Activated CD4-positive, CD25-positive, alpha-beta regulatory T cell treated with anti-CD3 and anti-CD28 coated beads, Interleukin-2, amount 50 U/mL, for 16 hours (primary cell): ENCODE measurements around the gene TSC1.
A peak's percentile ranks its signal among the peaks of the same experiment; 100 is the strongest.

ENCODE experiments used
- DNase-seq: peaks from one replicate; pipeline ENCODE4 v3.0.0-alpha.2; 2020; ENCODE audit warnings: low read depth, low spot score

The TSC1 gene

DNA sequence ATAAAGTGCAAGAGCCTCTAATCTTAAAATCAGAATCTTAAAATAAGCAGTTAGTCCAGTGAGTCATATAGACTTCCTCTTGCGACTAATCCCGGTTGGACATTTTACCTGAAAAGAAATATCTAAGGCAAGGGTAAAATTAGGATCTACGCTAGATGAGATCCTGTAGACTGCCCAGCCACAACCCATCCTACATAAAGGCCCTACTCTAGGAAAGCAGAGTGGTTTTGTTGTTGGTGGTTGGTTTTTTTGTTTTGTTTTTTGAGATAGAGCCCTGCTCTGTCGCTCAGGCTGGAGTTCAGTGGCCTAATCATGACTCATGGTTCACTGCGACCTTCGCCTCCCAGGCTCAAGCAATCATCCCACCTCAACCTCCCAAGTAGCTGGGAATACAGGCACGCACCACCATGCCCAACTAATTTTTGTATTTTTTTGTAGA lies 6.9 kb downstream of the TSC1 start:
- no peak for DNase-seq

DNA sequence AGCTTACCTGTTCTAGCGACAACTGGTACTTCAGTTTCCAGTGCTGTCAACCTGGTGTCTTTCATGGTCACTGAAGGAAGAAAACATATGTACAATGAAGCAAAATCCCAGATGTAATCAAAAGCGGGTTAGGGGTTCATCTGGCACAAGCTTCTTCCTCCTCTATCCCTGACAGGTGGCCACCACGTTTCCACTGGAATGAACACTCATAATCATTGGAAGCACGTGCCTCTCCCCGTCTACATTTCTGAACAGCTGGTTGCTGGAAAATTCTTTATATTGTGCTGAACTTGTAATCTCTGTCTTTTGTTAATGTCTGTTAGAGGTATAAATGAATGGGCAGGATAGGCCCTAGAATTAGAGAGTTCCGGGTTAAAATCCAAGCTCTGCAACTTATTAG lies 9.4 kb downstream of the TSC1 start:
- no peak for DNase-seq

DNA sequence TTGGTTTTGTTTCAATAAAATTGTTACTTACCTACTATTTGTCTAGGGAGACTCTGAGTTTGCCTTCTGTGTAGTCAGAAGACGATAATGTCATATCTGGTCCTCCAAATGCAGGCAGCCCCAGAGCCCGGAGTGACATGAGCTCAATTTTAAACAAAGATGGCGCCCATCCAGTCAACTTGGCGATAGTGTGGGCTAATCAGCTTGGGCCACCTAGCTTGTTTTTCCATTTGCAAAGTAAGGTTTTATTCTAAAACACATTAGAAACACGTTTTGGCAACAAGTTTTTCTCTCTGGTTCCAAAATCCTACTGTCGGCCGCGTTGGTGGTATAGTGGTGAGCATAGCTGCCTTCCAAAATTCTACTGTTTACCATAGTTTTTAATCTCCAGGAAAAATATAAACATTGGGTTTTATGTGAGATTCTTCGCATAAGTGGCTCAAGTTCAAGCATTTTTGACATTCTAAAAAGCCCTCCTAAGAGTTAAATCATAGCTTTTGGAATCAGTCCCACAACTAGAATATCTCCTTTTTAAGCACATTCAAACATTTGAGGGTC lies 13.2 kb downstream of the TSC1 start:
- no peak for DNase-seq

DNA sequence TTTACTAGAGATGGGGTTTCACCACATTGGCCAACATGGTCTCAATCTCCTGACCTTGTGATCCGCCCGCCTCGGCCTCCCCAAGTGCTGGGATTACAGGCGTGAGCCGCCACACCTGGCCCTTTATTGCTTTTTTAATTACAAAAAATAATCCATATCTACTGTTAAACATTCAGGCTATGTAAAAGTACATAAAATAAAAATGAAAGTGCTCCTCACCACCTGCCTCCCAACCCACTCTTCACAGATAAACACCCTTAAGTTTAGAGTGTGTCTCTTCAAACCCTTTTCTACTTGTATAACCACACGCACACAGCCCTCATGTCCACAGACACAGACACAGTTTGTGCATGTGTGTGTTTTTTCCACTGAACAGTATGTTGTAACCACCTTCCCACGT lies 16.7 kb downstream of the TSC1 start:
- DNase-seq = no peak

DNA sequence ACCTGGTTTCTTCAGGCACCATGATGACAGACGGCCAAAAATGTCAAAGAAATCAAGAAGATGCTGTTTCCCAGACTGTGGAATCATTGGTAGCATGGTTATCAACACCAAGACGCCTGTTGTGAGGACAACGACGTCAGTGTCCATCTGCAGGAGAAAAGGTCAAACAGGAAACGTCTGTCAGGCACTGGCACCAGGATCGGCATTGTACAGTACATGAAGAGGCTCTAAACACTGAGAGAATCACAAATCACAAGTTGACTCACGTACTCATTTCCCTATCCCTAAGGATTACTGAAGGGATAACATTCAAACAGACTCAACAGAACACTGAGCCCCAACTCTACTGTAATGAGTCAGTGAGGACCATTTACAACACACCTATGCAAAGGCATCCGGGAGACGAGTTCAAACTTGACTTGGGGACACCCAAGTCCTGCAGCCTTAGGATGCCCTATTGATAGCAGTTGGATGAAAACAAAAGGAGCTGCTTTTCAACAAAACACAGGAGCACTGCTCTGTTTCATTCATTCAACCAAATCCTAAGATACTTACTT lies 21.0 kb downstream of the TSC1 start:
- DNase-seq = no peak

DNA sequence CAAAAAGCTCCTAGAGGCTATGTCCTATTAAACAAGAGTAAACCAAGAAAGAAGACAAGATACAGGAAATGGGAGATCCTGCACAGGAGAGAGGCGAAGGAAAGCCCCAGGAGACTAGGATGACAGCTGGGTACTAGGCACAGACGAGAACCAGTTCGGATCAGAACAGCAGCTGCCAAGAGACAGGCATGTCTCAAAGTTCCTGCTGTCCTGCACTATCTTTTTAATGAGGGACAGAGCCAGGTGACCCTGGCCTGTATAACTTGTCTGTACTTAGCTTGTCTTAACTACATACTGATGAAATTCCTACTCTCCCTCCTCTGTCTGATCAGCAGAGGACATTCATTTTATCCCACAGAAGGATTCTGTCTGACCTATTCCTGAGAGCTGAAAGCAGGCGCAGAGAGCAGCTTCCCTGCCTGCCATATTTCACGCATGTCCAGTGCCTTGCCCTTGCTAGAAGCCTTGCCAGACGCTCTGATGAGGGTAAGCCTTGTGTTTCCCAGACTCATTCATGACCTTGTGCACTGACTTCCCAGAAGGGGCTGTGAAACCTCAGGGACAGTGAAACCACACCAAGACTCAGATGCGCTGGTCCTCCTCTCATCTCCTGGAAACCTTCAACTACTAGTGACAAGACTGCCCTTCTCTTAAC lies 24.7 kb downstream of the TSC1 start:
- DNase-seq = no peak

DNA sequence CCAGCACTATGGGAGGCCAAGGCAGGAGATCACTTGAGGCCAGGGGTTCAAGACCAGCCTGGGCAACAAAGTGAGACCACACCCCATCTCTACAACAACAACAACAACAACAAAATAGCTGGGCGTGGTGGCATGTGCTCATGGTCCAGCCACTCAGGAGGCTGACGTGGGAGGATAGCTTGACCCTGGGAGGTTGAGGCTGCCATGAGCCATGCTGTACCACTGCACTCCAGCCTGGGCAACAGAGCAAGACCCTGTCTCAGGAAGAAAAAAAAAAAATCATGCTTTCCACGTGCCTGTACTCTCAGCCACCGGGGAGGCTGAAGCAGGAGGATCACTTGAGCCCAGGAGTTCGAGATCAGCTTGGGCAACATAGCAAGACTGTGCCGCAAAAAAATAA lies 29.5 kb downstream of the TSC1 start:
- DNase-seq = no peak

DNA sequence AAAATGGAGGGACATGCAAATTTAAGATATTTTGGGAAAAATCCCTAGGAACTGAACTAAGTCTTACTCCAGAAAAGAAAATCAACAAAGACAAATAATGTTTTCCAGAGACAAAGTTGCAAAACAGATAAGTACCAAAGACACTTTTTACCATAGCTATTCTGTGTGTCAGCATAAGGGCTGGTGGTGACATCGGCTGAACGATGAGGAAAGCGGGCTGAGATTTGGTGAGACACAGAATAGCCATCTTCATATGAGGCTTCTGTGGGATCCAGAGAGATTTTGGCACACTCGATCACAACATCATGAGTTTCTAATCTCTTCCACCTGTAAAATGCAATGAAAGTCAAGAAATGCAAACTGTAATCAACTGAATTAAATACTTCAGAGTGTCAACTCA lies 32.3 kb downstream of the TSC1 start:
- DNase-seq = no peak

DNA sequence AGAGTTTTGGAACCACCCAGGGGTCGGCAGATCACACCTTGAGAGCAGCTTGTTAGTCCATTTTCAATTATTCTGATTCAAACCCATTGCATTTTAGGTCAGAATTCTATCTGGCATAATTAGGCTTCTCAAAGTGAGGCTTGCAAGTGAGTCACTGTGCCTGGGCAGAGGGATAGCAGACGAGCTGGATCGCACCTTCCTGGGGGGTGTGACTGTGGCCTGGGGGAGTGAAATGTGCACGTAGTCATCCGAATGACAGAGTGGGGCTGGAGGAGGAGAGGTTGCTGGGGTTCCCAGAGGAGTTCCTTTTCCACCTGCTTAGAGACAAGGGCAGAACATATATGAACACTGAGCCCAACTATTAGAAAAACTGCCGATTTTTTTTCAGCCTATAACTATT lies 34.0 kb downstream of the TSC1 start:
- no peak for DNase-seq

DNA sequence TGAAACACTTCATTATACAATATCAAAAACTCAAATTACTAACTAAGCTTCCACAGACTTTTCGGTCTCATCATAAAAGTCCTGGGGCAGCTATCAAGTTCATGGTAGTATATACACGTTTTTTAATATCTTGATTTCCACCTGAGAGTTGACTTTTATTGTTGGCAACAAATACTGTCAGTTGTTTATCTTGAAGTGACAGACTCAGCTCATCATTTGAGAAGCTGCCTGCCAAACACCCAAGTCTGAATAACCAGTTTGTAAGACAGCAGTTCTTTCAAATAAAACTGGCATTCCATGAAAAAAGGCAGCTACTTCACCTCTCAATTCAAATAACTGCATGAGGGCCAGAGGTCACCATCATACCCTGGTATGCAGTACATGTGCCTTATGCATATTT lies 35.1 kb downstream of the TSC1 start:
- DNase-seq = no peak

DNA sequence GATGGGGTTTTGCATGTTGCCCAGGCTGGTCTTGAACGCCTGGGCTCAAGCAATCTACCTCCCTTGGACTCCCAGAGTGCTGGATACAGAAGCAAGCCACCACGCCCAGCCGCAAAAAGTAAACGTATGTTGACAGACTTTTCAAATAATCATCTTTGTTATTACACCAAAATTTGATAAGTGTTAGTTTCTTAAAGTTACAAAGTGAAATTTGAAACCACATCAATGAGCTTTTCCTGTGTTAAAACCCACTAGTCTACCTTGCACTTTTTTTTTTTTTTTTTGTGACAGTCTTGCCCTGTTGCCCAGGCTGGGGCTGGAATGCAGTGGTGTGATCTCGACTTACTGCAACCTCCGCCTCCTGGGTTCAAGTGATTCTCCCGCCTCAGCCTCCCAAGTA lies 35.8 kb downstream of the TSC1 start:
- DNase-seq = no peak

DNA sequence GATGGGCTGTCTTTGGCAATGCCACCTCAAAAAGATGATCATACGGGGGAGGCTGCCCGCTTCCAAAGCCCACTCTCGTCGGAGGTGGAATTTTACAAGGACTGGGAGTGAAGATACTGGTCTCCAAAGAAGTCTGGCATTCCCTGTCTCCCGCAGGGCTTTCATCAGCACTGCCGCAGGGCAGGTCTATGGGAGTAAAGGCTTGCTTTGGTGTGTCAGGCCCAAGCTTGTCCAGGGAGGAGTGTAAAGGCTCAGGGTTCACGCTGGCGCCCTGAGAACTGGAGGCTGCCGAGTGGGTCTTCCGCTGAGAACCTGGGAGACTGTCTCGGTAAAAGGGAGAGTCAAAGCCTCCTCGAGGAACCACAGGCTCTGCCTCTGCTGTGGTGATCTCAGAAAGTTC lies 38.7 kb downstream of the TSC1 start:
- no peak for DNase-seq

DNA sequence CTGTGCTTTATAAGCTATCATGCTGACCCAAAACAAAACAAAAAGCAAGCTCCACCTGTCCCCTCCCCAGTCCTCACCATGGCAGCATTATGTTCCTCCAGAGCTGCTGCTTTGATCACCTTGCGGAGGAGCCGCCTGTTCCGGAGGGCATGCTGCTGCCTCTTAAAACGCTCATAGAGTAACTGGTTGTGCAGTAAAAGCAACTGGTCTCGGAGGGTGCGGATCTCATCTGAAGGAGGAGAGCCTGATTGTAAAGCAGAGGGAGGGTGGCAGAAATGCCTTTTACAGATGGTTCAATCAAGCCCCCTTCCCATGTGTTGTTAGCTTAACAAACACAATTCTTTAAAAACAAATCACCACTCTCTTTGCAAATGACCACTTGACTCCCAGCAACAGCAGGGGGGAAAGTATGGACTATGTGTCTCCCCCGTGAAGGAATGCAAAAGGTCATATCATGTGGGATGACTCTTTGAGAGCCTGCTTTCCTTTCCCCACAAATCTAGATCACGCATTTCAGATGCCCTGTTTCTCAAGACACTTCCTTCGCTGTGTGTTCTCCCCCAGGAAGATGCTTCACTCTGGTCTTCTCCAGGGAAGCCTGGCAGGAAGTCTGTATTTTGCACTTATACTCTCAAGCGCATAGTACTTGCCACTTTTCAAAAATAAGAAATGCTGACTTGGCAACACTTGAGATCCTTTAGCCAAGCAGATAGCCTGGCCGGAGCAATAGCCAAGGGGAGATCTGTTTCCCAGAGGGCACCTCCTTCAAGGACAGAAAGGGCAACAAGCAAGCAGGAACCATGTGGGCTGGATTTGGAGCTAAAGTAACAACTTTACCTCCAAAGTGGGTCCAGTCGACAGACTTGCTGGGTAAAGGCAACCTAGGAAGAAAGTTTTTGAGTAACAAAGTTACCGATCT lies 40.6 kb downstream of the TSC1 start:
- DNase-seq = no peak

DNA sequence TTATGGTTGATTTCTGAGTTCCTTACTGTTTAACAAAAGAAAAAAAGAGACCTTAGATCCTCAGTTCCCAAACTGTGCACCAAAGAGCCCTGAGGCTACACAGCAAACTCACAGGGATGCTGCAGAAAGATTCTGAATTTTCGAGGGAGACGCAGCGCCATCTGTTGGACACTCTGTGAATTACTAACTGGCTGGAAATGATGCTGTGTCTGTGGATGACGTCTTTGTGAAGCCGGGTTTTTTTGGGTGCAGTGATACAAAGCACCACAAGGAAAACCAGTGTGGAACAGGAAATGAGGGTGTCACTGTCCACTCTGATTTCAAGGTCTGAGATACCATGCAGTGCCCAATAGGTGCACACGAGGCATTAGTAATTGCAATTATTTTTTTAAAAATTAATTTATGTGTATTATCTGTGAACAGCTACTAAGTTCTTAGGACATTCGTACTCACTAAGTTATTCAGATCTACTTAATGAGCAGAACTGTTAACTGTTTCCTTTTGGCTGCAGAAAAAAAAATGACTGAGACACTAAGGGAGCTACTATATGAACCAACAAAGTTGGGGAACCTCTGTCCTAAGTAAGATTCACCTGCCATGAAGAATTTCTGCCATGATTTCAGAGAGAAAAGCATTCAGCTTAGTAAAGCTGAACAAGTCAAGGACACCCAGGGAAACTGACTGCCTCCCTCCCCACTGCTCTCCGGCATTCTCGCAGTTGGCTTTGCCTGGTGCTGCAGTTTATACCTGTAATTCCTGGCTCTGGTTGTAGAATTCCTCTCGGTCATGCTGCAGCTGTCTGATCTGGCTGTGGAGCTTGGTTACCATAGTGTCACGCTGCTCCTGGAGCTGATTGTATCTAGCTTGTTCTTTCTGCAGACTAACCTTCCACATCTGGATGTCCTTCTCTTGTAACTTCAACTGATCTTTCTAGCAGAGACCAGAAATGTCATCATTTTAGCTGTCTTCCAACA lies 42.3 kb downstream of the TSC1 start:
- peak; percentile 63 for DNase-seq

DNA sequence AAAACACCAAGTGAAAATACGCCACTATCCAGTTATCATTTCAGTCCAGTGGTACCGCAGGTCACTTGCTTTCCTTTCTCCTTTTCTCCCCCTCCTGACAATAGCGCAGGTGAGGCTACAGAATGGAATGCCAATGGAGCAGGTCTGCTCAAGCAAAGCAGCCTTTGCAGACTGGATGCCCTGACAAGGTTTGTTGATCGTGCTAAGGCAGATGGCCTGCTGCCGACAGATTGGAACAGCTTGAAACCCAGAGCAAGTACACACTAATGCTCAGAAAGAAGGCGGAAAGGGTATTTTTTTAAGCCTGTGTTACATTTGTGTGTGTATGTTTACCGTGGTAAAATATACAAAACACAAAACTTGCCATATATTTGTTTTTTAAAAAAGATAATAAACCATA lies 46.4 kb downstream of the TSC1 start:
- no peak for DNase-seq

DNA sequence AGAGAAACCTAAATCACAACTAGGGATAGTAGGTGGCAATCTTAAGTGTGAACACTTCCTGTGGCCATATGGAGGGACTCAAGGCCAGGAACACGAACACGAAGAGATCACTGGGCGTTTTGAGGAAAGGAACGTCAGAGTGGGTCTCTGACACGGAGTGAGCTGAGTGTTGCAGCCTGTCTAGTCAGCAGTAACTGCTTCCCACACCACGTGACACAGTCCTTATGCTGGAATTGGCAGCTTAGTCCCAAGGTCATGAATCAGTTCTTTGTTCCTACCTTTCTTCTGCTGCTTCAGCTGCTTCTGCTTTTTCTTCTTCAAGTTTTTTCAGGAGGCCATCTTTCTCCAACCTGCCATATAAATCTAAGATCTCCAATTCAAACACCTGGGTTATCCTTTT lies 47.5 kb downstream of the TSC1 start:
- no peak for DNase-seq

DNA sequence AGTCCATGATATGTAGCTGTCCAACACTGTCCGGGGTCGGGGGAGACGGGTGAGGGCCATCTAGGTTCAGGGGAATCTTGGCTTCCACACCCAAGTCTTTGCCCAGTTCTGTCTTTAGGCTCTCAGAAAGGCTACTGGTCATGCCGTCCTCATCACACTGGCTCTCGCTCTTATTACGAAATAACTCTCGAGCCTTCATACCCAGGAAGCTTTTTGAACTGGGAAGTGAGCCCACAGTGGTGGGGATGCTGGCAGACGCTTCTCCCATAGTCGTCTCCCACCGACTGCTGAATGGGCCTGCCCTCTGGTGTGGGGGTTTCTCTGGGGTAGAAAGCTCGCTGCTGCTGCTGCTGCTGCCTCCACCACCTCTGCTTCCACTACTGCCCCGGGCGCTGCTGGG lies 48.2 kb downstream of the TSC1 start:
- no peak for DNase-seq

DNA sequence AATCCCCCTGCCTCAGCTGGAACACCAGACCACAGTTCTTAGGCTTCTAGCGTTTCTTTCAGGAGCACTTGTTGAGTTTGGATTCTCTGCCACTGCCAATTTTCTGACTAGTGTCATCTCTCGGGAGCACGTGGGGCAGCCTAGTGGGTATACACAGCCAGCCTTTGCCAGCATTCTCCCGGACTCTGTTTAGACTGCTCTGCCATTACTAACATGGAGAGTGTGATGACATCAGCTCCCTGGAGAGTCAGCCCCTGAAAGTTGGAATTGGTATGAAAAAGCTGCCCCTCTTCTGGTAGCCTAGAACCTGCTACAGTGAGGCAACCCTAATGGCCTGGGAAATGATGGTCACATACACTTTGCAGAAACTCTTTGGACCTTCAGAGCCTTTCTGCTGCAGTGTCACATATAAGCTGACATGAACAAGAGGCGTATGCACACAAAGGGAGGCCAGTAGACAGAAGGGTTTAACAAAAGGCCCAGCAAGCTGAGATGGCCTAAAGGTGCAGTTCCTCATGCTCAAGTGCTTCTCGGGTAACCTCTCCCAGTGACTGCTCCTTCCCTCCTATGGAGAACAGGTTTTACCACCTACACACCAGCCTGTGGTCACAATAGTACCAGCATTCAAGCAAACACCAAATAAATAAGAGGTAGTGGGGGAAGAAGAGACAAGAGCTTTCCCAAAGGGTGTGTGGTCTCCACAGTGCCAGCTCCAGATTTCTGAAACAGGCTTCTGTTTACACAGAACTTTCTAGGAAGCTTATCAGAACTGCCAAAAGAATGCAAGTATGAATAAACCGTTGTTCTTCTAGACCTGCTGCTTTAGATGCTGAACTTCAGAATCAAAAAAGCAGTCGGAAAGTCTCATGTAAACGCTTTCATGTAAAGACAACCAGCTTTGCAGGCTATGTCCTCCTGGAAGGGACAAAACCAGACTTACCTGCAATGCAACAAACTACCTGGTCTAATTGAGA lies 49.3 kb downstream of the TSC1 start:
- no peak for DNase-seq

DNA sequence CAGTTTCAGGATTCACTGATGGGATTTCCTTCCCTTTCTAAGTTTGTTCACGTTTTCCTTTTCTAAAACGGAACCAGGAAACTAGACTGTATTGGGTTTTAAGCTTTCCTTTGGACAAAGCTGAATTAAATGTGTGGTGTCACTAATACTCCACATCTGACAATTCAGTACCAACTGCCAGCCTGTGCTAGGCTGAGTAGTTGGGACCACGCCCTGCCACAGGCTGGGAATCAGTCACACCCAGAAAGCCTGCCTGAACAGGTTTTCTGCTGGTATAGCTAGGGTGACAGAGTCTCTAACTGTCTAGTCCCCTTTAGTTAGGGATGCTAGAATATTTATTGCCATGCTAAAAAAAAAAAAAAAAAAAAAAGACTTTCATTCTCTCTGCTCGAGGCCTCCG lies 50.1 kb downstream of the TSC1 start:
- DNase-seq = no peak

DNA sequence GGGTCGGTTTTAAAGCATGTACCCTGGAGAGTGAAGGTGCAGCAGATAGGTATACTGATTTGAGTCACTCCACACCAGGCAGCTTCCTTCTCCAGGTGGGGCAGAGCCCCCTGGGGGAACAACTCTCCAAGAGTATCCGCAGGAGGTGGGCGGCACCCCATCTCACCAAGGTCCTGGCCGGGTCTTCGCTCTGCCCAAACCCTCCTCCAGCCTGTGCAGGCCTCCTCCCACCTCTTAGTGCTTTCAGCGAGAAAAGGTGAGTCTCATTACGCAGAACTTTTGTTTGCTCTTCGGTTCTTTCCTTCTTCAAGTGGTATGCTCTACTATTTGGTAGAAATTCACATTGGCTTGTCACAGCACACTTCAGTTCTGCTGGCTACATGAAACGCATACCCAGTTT lies 52.0 kb downstream of the TSC1 start:
- no peak for DNase-seq
